ENCODE measurements around the gene RPTOR.
"Not testable (repeated sequence)": the region's sequence is repeated elsewhere in the genome, so short reads cannot be mapped to it uniquely, and the experiment has no call there.

The RPTOR gene

DNA sequence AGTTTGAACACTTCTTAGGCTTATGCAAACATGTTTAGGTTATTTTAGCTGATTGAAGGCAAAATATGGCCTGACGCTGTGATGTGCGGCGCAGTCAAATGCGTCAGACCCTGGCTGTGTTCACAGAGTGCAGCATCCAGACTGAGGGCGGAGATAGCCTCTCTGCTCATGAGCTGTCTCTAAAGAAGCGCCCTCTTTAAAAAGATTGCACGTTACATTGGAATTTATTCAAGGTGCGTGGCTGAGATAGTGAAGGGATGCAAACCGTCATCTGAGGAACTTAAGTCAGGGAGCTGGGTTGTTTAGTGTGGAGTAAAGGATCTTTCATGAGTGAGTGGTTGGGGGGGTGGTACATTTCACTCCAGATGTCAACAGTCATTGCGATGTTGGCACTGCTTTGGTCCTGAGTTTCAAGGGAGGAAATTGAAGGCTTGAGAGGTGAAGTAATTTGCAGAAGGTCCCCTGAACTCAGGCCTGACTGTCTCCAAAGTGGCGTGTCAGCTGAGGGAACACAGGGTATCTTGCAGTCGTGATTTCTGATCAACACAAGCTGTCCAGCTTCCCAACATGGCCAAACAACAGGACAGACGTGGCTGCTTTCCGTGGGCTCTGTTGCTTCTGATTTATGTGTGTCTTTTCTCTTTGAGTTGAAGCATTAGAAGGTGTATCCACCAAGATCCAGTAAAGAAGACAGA is 33.4 kb downstream of the RPTOR start:
- intact Hi-C loops (cut with DNase I): no loop called here

DNA sequence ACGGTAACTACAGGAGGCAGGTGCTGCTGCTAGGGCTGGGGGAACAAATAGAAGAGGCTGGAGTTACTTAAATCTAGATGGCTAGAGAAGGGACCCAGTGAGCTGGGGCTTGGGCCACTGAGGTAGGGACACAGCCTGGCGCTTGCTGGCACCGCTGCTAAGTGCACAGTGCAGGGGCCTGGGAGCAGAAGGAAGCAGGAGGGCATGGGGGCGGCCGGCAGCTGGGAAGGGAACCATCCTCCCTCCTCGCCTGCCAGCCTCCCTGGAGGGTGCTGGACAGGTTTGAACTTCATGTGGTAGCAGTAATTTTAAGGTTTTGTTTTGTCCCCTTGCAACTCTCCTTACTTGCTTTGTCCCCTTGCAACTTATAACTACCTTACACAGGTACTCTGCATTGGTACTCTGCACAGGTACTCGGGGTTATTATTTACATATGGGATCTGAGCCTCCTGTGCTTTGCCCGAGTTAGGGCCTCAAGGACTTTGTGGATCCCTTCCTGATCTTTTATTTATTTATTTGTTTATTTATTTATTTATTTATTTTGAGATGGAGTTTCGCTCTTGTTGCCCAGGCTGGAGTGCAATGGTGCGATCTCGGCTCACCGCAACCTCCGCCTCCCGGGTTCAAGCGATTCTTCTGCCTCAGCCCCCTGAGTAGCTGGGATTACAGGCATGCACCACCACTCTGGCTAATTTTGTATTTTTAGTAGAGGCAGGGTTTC is 34.2 kb downstream of the RPTOR start:
- DNase-seq: peak in 1 of 42 donors; percentile 18
- intact Hi-C loops (cut with DNase I): not testable (repeated sequence)

More for the DNA sequence above, 33.4 kb downstream of the RPTOR start:
- DNase-seq: no peak

DNA sequence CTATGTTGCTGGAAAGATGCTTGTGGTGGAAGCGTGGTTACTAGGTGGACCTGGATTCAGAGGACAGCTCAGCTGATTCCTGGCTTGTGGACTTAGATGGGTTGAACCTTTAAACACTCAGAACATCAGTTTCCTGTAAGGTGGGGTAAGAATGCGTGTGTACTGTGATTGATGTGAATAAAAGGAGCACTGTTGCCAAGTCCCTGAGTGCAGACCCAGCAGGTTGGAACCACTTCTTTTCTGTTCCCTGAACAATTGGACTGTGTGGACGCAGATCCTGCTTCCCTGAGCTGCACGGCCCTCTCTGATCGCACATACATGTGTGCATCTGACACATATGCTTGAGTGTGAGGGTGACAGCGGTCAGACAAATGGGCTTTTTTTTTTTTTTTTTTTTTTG is 37.5 kb downstream of the RPTOR start:
- intact Hi-C loops (cut with DNase I): no loop called here
- no peak for DNase-seq

DNA sequence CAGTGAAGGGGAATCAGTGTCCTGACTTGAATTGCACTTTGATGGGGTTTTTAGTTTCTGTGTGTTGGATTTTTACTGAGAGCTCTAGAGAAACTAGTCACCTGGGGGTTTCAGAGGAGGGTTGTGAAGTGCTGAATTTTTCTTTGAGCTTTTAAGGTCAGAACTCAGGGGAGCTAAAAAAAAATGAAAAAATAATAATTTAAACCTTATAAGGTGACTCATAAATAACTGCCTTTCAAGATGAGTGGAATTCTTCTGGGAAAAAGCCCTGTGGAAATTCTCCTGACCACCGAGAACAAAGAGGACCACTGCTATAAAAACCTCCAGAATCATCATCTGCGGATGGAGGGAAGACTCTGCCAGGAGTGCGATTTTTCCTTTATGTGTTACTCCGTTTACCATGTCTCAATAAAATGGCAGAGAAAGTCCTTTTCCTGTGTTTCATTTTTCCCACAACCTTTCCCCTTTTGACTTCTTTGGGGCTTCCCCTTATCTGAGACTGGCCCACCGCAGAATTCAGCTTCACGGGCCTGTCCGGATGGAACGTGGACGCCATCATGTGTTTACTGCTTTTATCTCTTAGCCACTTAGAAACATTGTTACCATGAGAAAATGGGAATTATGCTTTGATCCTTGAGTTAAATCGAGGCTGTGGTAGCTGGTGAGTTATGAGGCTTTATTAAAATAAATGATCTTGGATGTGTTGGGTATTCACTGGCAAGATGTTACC is 39.7 kb downstream of the RPTOR start:
- DNase-seq: no peak
- intact Hi-C loops (cut with DNase I): no loop called here

DNA sequence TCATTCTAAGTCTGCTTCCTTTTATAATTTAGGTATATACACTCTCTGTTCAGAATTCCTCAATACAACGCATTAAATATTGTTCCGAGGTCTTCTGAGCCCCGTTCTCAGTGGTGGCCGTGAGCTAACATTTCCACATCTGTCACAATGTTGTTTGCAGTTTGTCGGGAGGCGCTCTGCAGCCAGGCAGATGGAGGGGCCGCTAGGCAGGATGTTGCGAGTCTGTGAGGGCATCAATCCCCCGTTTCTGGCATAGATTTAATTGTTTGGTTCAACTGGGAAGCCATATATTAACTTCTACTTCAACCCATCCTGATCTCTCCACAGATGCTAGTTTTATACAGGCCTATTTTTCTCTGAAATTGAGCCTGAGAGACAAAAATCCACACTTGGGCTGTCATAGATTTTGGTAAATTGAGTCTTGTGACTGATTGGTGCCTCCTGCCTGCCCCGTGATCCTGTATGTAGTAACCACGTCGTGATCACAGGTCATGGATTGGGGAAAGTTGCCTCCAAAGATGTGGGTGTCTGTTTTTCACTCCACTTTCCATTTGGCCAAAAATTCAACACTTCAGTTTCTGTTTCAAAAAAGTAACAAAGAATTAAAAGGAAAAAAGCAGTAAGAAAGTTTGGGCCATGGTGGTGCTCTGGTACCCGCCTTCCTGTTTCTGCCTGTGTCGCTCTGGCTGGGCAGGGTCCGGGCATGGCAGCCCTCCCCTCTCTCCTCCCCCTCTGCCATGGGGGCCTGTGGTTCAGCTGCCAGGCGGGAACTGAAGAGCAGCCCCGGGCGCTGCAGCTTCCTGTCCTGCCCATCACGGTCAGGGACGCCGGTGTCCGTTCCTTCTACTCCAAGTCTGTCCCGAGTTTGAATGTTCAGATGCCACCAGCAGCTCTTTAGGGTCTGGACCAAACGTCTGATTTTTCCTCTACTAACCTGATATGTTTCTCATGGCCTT is 41.5 kb downstream of the RPTOR start:
- DNase-seq: no peak
- intact Hi-C loops (cut with DNase I): no loop called here

DNA sequence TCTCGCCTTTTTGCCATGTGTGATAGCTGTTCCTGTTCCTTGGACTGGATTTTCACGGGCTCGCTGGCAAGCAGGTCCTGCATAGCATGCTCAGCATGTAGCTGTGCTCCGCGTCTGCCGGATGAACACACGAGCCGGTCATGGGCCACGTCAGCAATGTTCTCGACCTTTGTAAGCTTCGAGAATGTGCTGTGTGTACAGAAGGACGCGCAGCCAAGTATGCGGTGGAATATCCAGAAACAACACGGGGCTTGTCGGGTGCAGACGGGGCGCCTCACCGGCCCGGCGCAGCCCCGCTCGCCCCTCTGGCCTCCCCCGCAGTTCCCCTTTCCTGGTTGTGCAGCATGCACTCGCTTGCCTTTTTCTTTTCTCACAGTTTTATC is 42.2 kb downstream of the RPTOR start:
- no peak for DNase-seq
- intact Hi-C loops (cut with DNase I): no loop called here

DNA sequence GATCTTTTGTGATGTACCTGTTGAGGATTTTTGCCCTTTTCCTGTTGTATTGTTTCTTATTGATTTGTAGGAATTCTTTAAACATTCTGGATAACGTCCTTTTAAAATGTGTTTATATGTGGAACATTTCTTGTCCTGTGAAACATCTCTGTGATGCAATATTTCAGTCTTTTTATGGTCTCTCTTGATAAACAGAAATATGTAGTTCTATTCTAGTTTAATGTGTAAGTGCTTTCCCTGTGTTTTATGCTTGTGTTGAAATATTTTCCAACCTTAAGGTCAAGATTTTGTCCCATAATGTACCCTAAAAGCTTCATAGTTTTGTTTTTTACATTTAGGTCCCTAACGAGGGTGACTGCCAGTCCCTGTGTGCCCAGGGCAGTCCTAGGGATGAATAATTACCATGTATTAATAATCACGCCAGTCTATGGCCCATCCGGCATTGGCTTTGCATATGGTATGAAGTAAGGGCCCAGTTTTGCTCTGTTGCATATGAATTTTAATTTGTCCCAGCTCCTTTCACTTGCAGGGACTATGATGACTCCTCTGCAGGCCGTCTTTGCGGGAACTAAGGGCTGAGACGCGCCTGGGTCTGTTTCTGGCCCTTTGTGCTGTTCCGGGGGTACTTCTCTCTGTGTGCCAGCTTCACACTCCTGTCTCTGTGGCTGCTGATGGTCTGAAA is 44.2 kb downstream of the RPTOR start:
- DNase-seq: no peak
- intact Hi-C loops (cut with DNase I): no loop called here

DNA sequence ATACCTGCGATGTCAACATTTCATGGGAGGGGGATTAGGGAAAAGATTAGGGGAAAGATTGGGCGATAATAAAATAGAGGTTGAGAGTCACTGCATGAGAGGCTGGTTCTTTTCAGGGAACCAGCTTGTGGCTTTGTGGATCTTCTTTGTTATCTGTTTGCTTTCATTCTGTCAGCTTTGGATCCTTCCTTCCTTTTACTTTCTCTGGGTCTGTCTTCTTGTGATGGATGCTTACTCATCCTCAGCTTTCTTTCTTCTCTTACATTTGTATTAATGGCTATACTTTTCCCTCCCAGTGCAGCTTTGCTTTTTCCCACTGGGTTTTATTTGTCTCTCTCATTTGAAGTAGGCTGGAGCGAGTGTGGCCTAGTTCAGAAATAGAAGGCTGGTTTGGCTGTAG is 47.1 kb downstream of the RPTOR start:
- intact Hi-C loops (cut with DNase I): no loop called here
- DNase-seq: no peak

DNA sequence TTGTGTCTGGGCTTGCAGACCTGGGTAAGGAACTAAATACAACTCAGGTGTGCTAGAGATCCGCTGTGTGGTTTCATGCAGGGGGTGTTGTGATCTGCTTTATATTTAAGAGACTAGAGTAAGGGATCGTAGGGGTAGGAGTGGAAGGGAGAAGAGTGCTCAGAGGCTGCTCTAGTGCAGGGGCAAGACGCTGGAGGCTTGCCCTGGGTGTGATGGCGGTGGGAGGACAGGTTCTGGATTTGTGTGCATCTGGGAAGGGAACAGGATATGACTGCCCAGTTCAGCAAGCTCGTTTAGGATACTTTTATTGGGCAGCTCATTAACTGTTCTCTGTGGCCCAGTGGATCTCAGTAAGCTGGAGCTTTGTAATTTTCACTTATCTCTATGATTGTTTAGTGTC is 47.6 kb downstream of the RPTOR start:
- intact Hi-C loops (cut with DNase I): no loop called here
- no peak for DNase-seq

DNA sequence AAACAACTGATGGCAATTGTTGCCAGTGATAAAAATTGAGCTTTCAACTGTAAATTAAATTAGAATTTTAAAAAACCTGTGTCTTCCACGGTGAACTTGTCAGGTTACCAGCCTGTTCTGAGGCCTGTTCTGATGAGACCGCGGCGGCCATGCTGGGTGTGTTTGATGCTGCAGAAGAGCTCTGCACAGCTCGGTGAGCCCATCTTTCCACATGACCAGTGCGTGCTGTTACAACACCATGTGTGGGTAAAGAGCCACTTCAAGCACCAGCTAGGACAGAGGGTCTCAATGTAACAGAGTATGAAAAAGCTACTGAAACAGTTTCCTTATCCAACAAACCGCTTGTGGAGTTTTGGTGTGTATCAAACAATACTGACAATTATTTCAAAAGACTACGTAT is 48.5 kb downstream of the RPTOR start:
- DNase-seq: peak in 1 of 42 donors; percentile 41
- intact Hi-C loops (cut with DNase I): no loop called here

DNA sequence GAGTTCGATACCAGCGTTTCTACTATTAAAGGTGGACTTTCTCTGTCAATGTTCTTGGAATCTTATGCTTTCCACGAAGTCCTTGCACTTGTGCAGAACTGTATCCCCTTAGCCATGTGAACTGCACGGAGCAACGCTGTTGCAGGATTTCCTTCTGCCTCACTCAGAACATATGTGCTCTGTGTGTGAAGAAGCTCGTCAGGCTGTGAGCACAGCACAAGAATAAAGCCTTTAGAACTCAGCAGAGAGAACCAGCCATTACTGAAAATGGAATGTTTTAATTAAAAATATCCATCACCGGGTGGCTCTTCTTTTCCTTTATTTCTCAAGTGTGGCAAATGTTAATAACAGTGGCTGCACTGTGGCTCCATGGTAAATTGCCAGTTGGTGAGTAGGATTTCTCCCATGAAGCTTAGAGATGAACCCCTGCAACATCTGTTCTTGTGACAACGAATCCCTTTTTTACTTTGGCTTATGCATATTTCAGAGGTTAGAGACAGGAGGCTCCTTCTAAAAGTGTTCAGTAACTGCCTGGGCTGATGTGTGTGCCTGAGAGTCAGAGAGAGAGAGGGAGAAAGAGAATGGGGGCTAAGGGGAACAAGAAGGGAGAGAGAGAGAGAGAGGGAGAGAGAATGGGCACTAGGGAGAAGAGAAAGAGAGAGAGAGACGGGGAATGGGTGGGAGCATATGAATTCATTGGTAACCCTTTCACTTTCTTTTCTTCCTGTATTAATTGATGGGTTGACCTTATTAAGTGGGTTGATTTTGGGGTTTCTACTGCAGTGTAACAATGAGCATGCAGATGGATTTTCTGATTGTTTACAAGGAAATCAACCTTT is 50.0 kb downstream of the RPTOR start:
- DNase-seq: no peak
- intact Hi-C loops (cut with DNase I): no loop called here

DNA sequence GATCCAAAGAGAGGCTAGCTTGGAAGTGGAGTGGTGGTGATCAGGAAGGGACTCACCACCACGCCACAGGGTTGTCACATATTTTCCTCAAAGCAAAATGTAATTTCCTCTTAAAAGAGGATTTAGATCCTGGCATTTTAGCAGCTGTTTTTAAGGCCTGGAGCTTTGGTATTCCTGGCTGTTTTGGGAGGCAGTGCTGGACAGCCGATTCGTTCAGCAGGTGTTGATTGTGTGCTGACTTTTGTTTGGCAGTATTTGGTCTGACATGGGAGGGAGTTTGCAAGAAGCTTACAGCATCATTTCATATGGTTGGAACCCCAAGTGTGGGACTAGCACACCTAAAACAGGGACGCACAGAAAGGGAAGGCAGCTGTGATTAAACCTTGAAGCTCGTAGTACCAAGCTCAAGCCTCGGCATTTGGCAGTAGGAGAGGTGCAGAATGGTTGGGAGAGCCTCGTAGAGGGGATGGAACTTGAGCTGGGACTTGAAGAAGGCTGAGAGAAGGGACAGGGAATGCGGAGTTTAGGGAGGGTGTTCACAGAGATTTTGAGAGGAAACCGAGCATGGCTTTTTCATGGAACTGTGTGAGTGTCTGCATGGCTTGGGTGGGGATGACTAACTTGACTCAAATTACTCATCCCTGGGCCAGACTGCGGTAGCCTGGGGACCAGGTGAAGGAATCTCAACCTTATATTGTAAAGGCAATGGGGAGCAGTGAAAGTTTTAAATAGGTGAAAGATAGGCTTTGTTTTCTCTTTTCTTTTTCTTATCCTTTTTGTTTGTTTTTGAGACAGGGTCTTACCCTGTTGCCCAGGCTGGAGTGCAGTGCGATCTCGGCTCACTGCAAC is 52.3 kb downstream of the RPTOR start:
- peak in 1 of 42 donors; percentile 5 for DNase-seq
- intact Hi-C loops (cut with DNase I): no loop called here

DNA sequence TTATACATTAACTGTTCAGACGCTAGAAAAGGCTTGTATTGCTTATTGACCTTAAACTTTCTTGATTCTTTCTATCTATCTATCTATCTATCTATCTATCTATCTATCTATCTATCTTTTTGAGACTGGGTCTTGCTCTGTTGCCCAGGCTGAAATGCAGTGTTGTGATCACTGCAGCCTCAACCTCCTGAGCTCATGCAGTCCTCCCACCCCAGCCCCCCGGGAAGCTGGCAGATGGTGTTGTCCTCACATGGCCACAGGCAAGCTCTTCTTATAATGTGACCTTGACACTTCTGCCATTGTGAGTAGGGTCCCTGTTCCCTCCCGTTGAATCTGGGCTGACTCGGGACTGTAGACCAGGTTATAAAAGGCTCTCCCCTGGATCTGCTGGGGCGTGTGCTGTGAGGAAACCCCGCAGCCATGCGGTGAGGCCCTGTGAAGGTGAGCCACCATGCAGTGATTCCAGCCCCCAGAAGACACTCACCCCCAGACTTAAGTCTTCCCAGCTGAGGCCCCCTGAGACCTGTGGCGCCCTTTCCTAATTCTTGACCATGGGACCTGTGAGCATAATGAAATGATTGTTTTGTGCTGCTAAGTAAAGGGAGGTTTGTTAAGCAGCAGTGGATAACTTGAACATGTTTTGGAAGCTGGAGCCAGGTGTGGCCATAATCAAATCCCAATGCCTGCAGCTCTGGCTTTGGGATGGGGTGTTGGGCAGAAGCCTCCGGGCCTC is 54.3 kb downstream of the RPTOR start:
- peak in 1 of 42 donors; percentile 9 for DNase-seq
- intact Hi-C loops (cut with DNase I): no loop called here

DNA sequence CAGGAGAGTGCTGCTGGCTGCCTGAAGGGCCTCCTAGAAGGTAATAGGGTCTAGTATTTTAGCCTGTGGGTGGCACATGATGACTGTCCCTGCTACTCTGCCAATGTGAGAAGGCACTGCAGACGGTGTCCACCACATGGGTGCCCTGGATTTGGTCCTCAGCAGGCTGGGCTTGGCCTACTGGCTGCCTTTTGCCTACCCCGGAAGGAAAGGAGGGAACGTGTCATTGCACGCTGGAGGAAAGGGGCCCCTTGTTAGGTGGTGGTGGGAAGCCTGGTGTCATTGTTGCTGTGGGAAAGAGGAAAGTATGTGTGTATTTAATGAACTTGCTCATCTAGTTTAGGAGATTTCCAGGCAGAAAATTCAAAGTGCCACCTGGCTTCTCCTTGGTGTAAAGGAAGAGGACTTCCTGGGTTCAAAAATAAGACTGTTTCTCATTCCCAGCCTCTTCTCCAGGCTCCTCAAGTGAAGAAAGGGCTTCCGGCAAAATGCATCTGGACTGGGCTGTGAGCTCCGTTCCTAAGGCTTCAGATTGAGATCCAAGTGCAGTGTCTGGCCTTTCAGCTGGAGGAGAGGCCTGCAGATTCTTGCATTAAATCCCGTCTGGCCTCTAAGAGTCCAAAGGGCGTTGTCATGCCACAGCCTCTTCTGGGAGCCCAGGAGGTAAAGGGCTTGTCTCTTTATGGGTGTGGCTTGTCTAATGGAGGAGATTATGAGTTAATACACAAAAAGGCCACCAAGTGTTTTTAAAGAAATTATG is 55.1 kb downstream of the RPTOR start:
- peak in 2 of 42 donors; percentile 5 to 18 for DNase-seq
- intact Hi-C loops (cut with DNase I): no loop called here

DNA sequence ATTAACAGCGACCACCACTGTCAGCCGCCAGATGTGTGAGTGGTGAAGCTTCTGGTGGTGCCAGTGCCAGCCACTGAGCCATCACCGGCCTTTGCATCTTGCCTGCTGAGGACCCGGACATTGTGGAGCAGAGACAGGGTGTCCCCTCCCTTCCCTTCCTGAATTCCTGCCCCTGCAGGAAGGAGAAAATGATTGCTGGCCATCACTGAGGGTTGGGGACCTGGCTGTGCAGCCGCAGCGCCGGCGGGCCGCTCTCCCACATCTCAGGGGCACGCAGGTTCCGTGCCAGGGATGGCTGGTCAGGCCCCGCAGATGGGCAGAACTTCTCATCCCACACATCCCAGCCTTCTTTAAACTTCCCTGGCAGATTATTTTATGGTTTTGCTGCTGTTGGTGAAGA is 56.5 kb downstream of the RPTOR start:
- intact Hi-C loops (cut with DNase I): no loop called here
- peak in 1 of 42 donors; percentile 21 for DNase-seq

Data from head of caudate nucleus (tissue), 42 donors.